Measurements from ENCODE around the gene SRRM2. TPM values are rescaled to one million over a fixed set of nuclear protein-coding genes. Genes with fewer than 3 reads are reported as not detected.

The SRRM2 gene
- total and polyA plus RNA-seq, 9 of the 15 experiments (the other 6 are each of a cell fraction or from before 2014, with no cell fraction given) = 26.7 to 563 (median 81.1) TPM

GRCh38 chr16:2717383-2718263, 34.8 kb upstream of the SRRM2 start:
- intact Hi-C loops (cut with micrococcal nuclease) = no loop called here
- FAIRE-seq (no peak), ATAC-seq (no peak), DNase-seq (ENCODE audit: extremely low read depth in 1 of 4, low spot score in 3 of 4) (no peak)
- POLR2A ChIA-PET = interaction anchor here (0.6 to 1.4 kb wide), 3 partner anchors 25 to 109 kb away, joined by 3 to 7 read pairs (median 3); no protein-coding TSS in a partner anchor
- Histone ChIP-seq H3K9ac (ENCODE audit: insufficient read depth in 1 of 2, low read depth in 2 of 2, low read length in 2 of 2) (peak overlapping the region in 1 of 2 experiments; percentile 20; a peak in 1 of 4 replicates), H3K27ac (ENCODE audit: extremely low read depth, low read depth, low read length) (no peak overlapping the region), H3K4me1 (replicated peaks in 1 of 2; ENCODE audit: control insufficient read depth in 2 of 2, insufficient read depth in 2 of 2, low read length in 2 of 2) (peaks cover 2 to 64% of the 10 kb centered on the region in 2 experiments; a peak in 3 of 5 replicates), H3K36me3 (ENCODE audit: control insufficient read depth, insufficient read depth, low read length) (no peaks in the 10 kb centered on the region), H3K9me3 (replicated peaks; ENCODE audit: control insufficient read depth, insufficient read depth, low read depth, low read length) (no peaks in the 10 kb centered on the region), H3K4me3 (no peak overlapping the region), H3K27me3 (ENCODE audit: control insufficient read depth in 2 of 2, insufficient read depth in 2 of 2, low read length in 2 of 2) (peaks cover 18 to 25% of the 10 kb centered on the region in 2 experiments; a peak in 4 of 5 replicates), H4K20me1 (replicated peaks; ENCODE audit: control insufficient read depth, insufficient read depth, low read length) (peaks cover 4% of the 10 kb centered on the region; the same call in 1 of the 2 replicates), H3K4me2 (ENCODE audit: insufficient read depth, low read length) (no peak overlapping the region), H3K9me1 (ENCODE audit: control insufficient read depth, insufficient read depth, low read length) (no peaks in the 10 kb centered on the region), H2AFZ (ENCODE audit: low read depth, low read length) (no peak overlapping the region), H3K79me2 (ENCODE audit: control insufficient read depth, insufficient read depth, low read length) (no peaks in the 10 kb centered on the region)
- in situ Hi-C loops (cut with MboI) = no loop called here
- CTCF ChIA-PET (ENCODE audit: low intra/inter-chr PET ratio) = no interaction called here
- BruUV-seq (replicated peaks) = no TSS peak
- 33% methylated on average over 21 of the region's 21 CpGs for WGBS (ENCODE audit: insufficient coverage, low coverage, missing lambda C conversion rate)
- TF ChIP-seq ZNF12 (CRISPR knock-in tag; IDR thresholded peaks at IDR 0.05) = no peak
- no peak for TF ChIP-seq NFE2 (IDR thresholded peaks at IDR 0.05; ENCODE audit: low read depth)
- no peak for TF ChIP-seq ATF4 (CRISPR knock-in tag; IDR thresholded peaks at IDR 0.05)
